Measurements from ENCODE around the gene TBATA. TPM values are rescaled to one million over a fixed set of nuclear protein-coding genes. Genes with fewer than 3 reads are reported as not detected.
"Not testable (repeated sequence)": the region's sequence is repeated elsewhere in the genome, so short reads cannot be mapped to it uniquely, and the experiment has no call there.

TBATA gene
- total RNA-seq, 1 experiment from 2014 or later = not detected

- CTCF ChIA-PET = no interaction called here
- Mint-ChIP-seq H3K27me3 (ENCODE audit: unreplicated experiment) (peaks cover 79% of the 10 kb centered on the region), H3K36me3 (ENCODE audit: insufficient read depth, unreplicated experiment) (peaks cover 8% of the 10 kb centered on the region), H3K4me1 (ENCODE audit: low read depth, unreplicated experiment) (no peaks in the 10 kb centered on the region), H3K4me3 (ENCODE audit: low read depth, unreplicated experiment) (no peak overlapping the region), H3K27ac (ENCODE audit: unreplicated experiment) (no peak overlapping the region), H3K9me3 (ENCODE audit: low read depth, unreplicated experiment) (no peaks in the 10 kb centered on the region)
- intact Hi-C loops (cut with micrococcal nuclease; ENCODE audit: unreplicated experiment) = no loop called here
- no peak for TF ChIP-seq CTCF (IDR thresholded peaks at IDR 0.05; ENCODE audit: unreplicated experiment)
- no TSS peak for BruUV-seq (replicated peaks)
- DNase-seq = no peak
Measured at GRCh38 chr10:70771311-70772194, 13.6 kb downstream of the TBATA start.

- H3K4me3 Mint-ChIP-seq (ENCODE audit: low read depth, unreplicated experiment); H3K27ac Mint-ChIP-seq (ENCODE audit: unreplicated experiment); DNase-seq; intact Hi-C loops (cut with micrococcal nuclease; ENCODE audit: unreplicated experiment); H3K4me1 Mint-ChIP-seq (ENCODE audit: low read depth, unreplicated experiment); H3K36me3 Mint-ChIP-seq (ENCODE audit: insufficient read depth, unreplicated experiment); H3K9me3 Mint-ChIP-seq (ENCODE audit: low read depth, unreplicated experiment); CTCF ChIA-PET; BruUV-seq (replicated peaks): not testable (repeated sequence)
- H3K27me3 Mint-ChIP-seq (ENCODE audit: unreplicated experiment) = peaks cover 89% of the 10 kb centered on the region
Measured at GRCh38 chr10:70770516-70770915, 14.7 kb downstream of the TBATA start.

- H3K4me3 Mint-ChIP-seq (ENCODE audit: low read depth, unreplicated experiment) = no peak overlapping the region
- no TSS peak for BruUV-seq (replicated peaks)
- CTCF ChIA-PET = interaction anchor here (0.6 kb wide), 1 partner anchor 151 kb away, joined by 4 read pairs; no protein-coding TSS in a partner anchor
- no peak for TF ChIP-seq CTCF (IDR thresholded peaks at IDR 0.05; ENCODE audit: unreplicated experiment)
- H3K4me1 Mint-ChIP-seq (ENCODE audit: low read depth, unreplicated experiment) = no peaks in the 10 kb centered on the region
- H3K27ac Mint-ChIP-seq (ENCODE audit: unreplicated experiment) = no peak overlapping the region
- no peak for DNase-seq
- peaks cover 91% of the 10 kb centered on the region for H3K27me3 Mint-ChIP-seq (ENCODE audit: unreplicated experiment)
- H3K36me3 Mint-ChIP-seq (ENCODE audit: insufficient read depth, unreplicated experiment) = peaks cover 8% of the 10 kb centered on the region
- peaks cover 3% of the 10 kb centered on the region for H3K9me3 Mint-ChIP-seq (ENCODE audit: low read depth, unreplicated experiment)
- intact Hi-C loops (cut with micrococcal nuclease; ENCODE audit: unreplicated experiment) = no loop called here
Measured at GRCh38 chr10:70770001-70770400, 15.2 kb downstream of the TBATA start.

GRCh38 chr10:70769121-70769520, 16.1 kb downstream of the TBATA start:
- no TSS peak for BruUV-seq (replicated peaks)
- no peak overlapping the region for H3K4me3 Mint-ChIP-seq (ENCODE audit: low read depth, unreplicated experiment)
- CTCF ChIA-PET = no interaction called here
- intact Hi-C loops (cut with micrococcal nuclease; ENCODE audit: unreplicated experiment) = no loop called here
- H3K4me1 Mint-ChIP-seq (ENCODE audit: low read depth, unreplicated experiment) = no peaks in the 10 kb centered on the region
- no peak for DNase-seq
- peaks cover 3% of the 10 kb centered on the region for H3K9me3 Mint-ChIP-seq (ENCODE audit: low read depth, unreplicated experiment)
- no peak overlapping the region for H3K27ac Mint-ChIP-seq (ENCODE audit: unreplicated experiment)
- peaks cover 91% of the 10 kb centered on the region for H3K27me3 Mint-ChIP-seq (ENCODE audit: unreplicated experiment)
- peaks cover 3% of the 10 kb centered on the region for H3K36me3 Mint-ChIP-seq (ENCODE audit: insufficient read depth, unreplicated experiment)
- TF ChIP-seq CTCF (IDR thresholded peaks at IDR 0.05; ENCODE audit: unreplicated experiment) = no peak

- peaks cover 91% of the 10 kb centered on the region for H3K27me3 Mint-ChIP-seq (ENCODE audit: unreplicated experiment)
- CTCF ChIA-PET = interaction anchor here (0.7 kb wide), 1 partner anchor 14 kb away, joined by 3 read pairs; no protein-coding TSS in a partner anchor
- BruUV-seq (replicated peaks); H3K4me1 Mint-ChIP-seq (ENCODE audit: low read depth, unreplicated experiment); H3K36me3 Mint-ChIP-seq (ENCODE audit: insufficient read depth, unreplicated experiment); intact Hi-C loops (cut with micrococcal nuclease; ENCODE audit: unreplicated experiment); H3K9me3 Mint-ChIP-seq (ENCODE audit: low read depth, unreplicated experiment); H3K4me3 Mint-ChIP-seq (ENCODE audit: low read depth, unreplicated experiment); DNase-seq; H3K27ac Mint-ChIP-seq (ENCODE audit: unreplicated experiment): not testable (repeated sequence)
Measured at GRCh38 chr10:70768026-70768685, 17.0 kb downstream of the TBATA start.

All from Calu3 (cell line).